ENCODE data around the gene ITFG1.

DNA sequence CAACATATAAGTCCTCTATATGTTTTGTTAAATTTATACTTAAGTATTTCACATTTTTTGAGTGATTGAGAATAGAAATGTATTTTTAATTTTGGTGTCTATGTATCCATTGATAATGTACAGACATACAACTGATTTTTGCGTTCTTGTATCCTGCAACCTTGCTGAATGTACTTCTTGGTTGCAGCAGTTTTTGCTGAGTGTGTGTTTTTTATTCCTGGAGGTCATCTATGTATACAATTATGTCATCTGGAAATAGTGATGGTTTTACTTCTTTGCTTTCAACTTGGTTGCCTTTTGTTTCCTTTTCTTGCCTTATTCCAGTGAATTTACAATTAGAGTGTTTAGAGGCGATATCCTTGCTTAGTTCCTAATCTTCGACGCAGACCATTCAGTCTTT is 249.6 kb downstream of the ITFG1 start:
- TF ChIP-seq, protein P1, sequence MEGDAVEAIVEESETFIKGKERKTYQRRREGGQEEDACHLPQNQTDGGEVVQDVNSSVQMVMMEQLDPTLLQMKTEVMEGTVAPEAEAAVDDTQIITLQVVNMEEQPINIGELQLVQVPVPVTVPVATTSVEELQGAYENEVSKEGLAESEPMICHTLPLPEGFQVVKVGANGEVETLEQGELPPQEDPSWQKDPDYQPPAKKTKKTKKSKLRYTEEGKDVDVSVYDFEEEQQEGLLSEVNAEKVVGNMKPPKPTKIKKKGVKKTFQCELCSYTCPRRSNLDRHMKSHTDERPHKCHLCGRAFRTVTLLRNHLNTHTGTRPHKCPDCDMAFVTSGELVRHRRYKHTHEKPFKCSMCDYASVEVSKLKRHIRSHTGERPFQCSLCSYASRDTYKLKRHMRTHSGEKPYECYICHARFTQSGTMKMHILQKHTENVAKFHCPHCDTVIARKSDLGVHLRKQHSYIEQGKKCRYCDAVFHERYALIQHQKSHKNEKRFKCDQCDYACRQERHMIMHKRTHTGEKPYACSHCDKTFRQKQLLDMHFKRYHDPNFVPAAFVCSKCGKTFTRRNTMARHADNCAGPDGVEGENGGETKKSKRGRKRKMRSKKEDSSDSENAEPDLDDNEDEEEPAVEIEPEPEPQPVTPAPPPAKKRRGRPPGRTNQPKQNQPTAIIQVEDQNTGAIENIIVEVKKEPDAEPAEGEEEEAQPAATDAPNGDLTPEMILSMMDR (conservative IDR thresholded peaks at IDR 0.05; ENCODE audit: low read length), result no peak
- no peak for TF ChIP-seq EZH2phosphoT487 (IDR thresholded peaks at IDR 0.05; ENCODE audit: borderline replicate concordance, low read depth, low read length)

Data from OCI-LY7 (cell line).